H1 (cell line): Measurements from ENCODE around the gene NEBL. TPM values are rescaled to one million over a fixed set of nuclear protein-coding genes. Genes with fewer than 3 reads are reported as not detected.

Source experiments
- CTCF ChIA-PET: fragments of 300-600 bp; sonication (Branson Sonifier 250); formaldehyde crosslinking; loops from one replicate; lab custom pipeline; 2021; ENCODE audit not compliant: partially characterized antibody; lab: Charles Lee
- POLR2A ChIA-PET: fragments of 300-600 bp; sonication (Branson Sonifier 250); formaldehyde crosslinking; loops from one replicate; lab custom pipeline; 2021; ENCODE audit warnings: inconsistent platforms; ENCODE audit not compliant: partially characterized antibody; lab: Charles Lee
- DNase-seq, 2 experiments: peaks; one replicate each; pipeline versions ENCODE4 v3.0.0 to v3.0.0-alpha.2; 2010 to 2022; ENCODE audit warnings: low spot score in 2 of 2, low read depth in 1 of 2, mixed read lengths in 1 of 2
- FAIRE-seq: peaks from 2 replicates; lab custom pipeline; 2011; peaks lifted over from hg19 to GRCh38; lab: Jason Lieb, UNC
- H2AFZ ChIP-seq: 2 replicates; pipeline ENCODE4 v1.8.1; 2012; ENCODE audit warnings: low read length, inconsistent platforms
- H2AK5ac ChIP-seq: 2 replicates; pipeline ENCODE4 v1.6.1; 2013; ENCODE audit warnings: low read depth, low read length
- H2BK120ac ChIP-seq: replicated peaks from 2 replicates; pipeline ENCODE3; 2013; ENCODE audit warnings: low read depth, low read length, inconsistent platforms
- H2BK12ac ChIP-seq: 2 replicates; pipeline ENCODE4 v1.6.1; 2013; ENCODE audit warnings: low read depth, low read length
- H2BK15ac ChIP-seq: 2 replicates; pipeline ENCODE4 v1.6.1; 2013; ENCODE audit warnings: low read length
- H2BK20ac ChIP-seq: 2 replicates; pipeline ENCODE4 v1.6.1; 2013; ENCODE audit warnings: low read length
- H2BK5ac ChIP-seq: 2 replicates; pipeline ENCODE4 v1.6.1; 2013; ENCODE audit warnings: low read depth, low read length
- H3K14ac ChIP-seq: 2 replicates; pipeline ENCODE4 v1.6.1; 2013; ENCODE audit warnings: inconsistent platforms; ENCODE audit not compliant: insufficient read length
- H3K18ac ChIP-seq: 2 replicates; pipeline ENCODE4 v1.6.1; 2013; ENCODE audit warnings: low read length; ENCODE audit errors: extremely low read depth
- H3K23ac ChIP-seq: 2 replicates; pipeline ENCODE4 v1.6.1; 2013; ENCODE audit warnings: inconsistent platforms; ENCODE audit not compliant: insufficient read length
- H3K23me2 ChIP-seq: 2 replicates; pipeline ENCODE4 v1.6.1; 2013; ENCODE audit warnings: low read depth, low read length
- H3K27ac ChIP-seq: 2 replicates; pipeline ENCODE4 v1.6.1; 2011; ENCODE audit warnings: low read depth, low read length, inconsistent platforms
- H3K27me3 ChIP-seq, 4 experiments: replicated peaks in 1 of 4; 1 replicate in 1 of 4; 2 replicates in 3 of 4; pipeline versions ENCODE4 v1.6.1 to v1.8.1; 2011 to 2013; ENCODE audit warnings: low read length in 3 of 4, mild to moderate bottlenecking in 3 of 4, inconsistent platforms in 2 of 4, mixed read lengths in 2 of 4, moderate library complexity in 1 of 4; ENCODE audit not compliant: control insufficient read depth in 3 of 4, insufficient read depth in 3 of 4; ENCODE audit errors: extremely low read depth in 1 of 4
- H3K36me3 ChIP-seq, 4 experiments: 2 replicates each; pipeline versions ENCODE4 v1.6.1 to v1.8.1; 2011 to 2013; ENCODE audit warnings: mild to moderate bottlenecking in 4 of 4, low read length in 3 of 4, moderate library complexity in 2 of 4, control low read depth in 1 of 4, inconsistent platforms in 1 of 4; ENCODE audit not compliant: insufficient read depth in 4 of 4, control insufficient read depth in 2 of 4
- H3K4ac ChIP-seq: replicated peaks from 2 replicates; pipeline ENCODE3; 2013; ENCODE audit warnings: low read length, low read depth, mixed read lengths, inconsistent platforms; ENCODE audit not compliant: insufficient read length
- H3K4me1 ChIP-seq, 4 experiments: replicated peaks in 1 of 4; 1 replicate in 1 of 4; 2 replicates in 3 of 4; pipeline versions ENCODE4 v1.6.1 to v1.8.1; 2011 to 2013; ENCODE audit warnings: low read length in 3 of 4, inconsistent platforms in 2 of 4, mixed read lengths in 1 of 4; ENCODE audit not compliant: insufficient read depth in 4 of 4, control insufficient read depth in 3 of 4
- H3K4me2 ChIP-seq, 2 experiments: 2 replicates each; pipeline versions ENCODE4 v1.6.1 to v1.8.1; 2011 to 2013; ENCODE audit warnings: low read depth in 2 of 2, low read length in 2 of 2, control low read depth in 1 of 2, inconsistent platforms in 1 of 2, mild to moderate bottlenecking in 1 of 2; ENCODE audit not compliant: insufficient read depth in 1 of 2
- H3K4me3 ChIP-seq, 4 experiments: fragments of 200-600, 300-600 bp in 1 of 4; sonication (generic), shearing (Covaris generic), sonication (Bioruptor Twin) in 1 of 4; 2 replicates each; pipeline versions ENCODE4 v1.5.1 to v1.8.1; 2011 to 2016; ENCODE audit warnings: low read length in 4 of 4, low read depth in 3 of 4, control low read depth in 2 of 4, inconsistent platforms in 2 of 4, mild to moderate bottlenecking in 2 of 4, mixed read lengths in 1 of 4, moderate library complexity in 1 of 4; ENCODE audit not compliant: insufficient read depth in 2 of 4; ENCODE audit errors: extremely low read depth in 1 of 4
- H3K56ac ChIP-seq: replicated peaks from 2 replicates; pipeline ENCODE3; 2013; ENCODE audit warnings: low read depth, mild to moderate bottlenecking, mixed read lengths, low read length, inconsistent platforms; ENCODE audit not compliant: insufficient read length
- H3K79me1 ChIP-seq: 2 replicates; pipeline ENCODE4 v1.6.1; 2013; ENCODE audit warnings: low read depth, low read length, control low read depth
- H3K79me2 ChIP-seq, 2 experiments: 2 replicates each; pipeline versions ENCODE4 v1.6.1 to v1.8.1; 2012 to 2013; ENCODE audit warnings: low read length in 2 of 2, mild to moderate bottlenecking in 2 of 2, inconsistent platforms in 1 of 2; ENCODE audit not compliant: insufficient read depth in 2 of 2, control insufficient read depth in 1 of 2
- H3K9ac ChIP-seq, 4 experiments: replicated peaks in 1 of 4; 1 replicate in 1 of 4; 2 replicates in 3 of 4; pipeline versions ENCODE4 v1.6.1 to v1.8.1; 2011 to 2013; ENCODE audit warnings: low read depth in 3 of 4, low read length in 3 of 4, control low read depth in 2 of 4, mild to moderate bottlenecking in 2 of 4, moderate library complexity in 2 of 4, inconsistent platforms in 1 of 4; ENCODE audit errors: extremely low read depth in 1 of 4
- H3K9me3 ChIP-seq, 2 experiments: 2 replicates each; pipeline versions ENCODE4 v1.6.1 to v1.8.1; 2012 to 2013; ENCODE audit warnings: mild to moderate bottlenecking in 2 of 2, moderate library complexity in 2 of 2, control low read depth in 1 of 2, inconsistent platforms in 1 of 2, low read depth in 1 of 2, low read length in 1 of 2, mixed read lengths in 1 of 2; ENCODE audit not compliant: insufficient read depth in 2 of 2
- H4K20me1 ChIP-seq, 2 experiments: replicated peaks in 1 of 2; 2 replicates each; pipeline versions ENCODE3 to v1.8.1; 2011 to 2013; ENCODE audit warnings: inconsistent platforms in 2 of 2, low read length in 2 of 2, mild to moderate bottlenecking in 1 of 2; ENCODE audit not compliant: insufficient read depth in 2 of 2, control insufficient read depth in 1 of 2
- H4K5ac ChIP-seq: 2 replicates; pipeline ENCODE4 v1.6.1; 2013; ENCODE audit warnings: low read length, low read depth, mixed read lengths, inconsistent platforms; ENCODE audit not compliant: insufficient read length
- H4K8ac ChIP-seq: 2 replicates; pipeline ENCODE4 v1.8.0; 2013; ENCODE audit warnings: mild to moderate bottlenecking, moderate library complexity, low read length, inconsistent platforms; ENCODE audit not compliant: insufficient read depth; ENCODE audit errors: extremely low read depth
- H4K91ac ChIP-seq: replicated peaks from 2 replicates; pipeline ENCODE3; 2013; ENCODE audit warnings: low read length, mixed read lengths, inconsistent platforms; ENCODE audit not compliant: insufficient read length
- KDM1A ChIP-seq: fragments of 200-600, 300-600 bp; sonication (generic); IDR thresholded peaks from 2 replicates; pipeline ENCODE4 v1.7.1; 2016; ENCODE audit warnings: mild to moderate bottlenecking, low read length, borderline replicate concordance
- MAFK ChIP-seq: IDR thresholded peaks from 2 replicates; pipeline ENCODE4 v1.6.1; 2012; ENCODE audit warnings: low read depth, mild to moderate bottlenecking, improper control_type of control experiment, low read length
- NRF1 ChIP-seq: IDR thresholded peaks from 2 replicates; pipeline ENCODE4 v1.6.1; 2011; ENCODE audit warnings: mild to moderate bottlenecking, low read depth, low read length, improper control_type of control experiment
- RXRA ChIP-seq: IDR thresholded peaks from 2 replicates; pipeline ENCODE4 v1.6.1; 2011; ENCODE audit warnings: low read depth, mild to moderate bottlenecking, low read length, moderate library complexity; ENCODE audit not compliant: insufficient read depth
- WGBS, 2 experiments: shearing (Covaris generic) in 1 of 2; methylation state at CpG; one replicate each; pipeline versions ENCODE4 v1.1.6 to v1.1.7; 2013 to 2015; ENCODE audit warnings: low lambda C conversion rate in 2 of 2, mixed read lengths in 2 of 2, inconsistent platforms in 1 of 2, low coverage in 1 of 2, missing lambda C conversion rate in 1 of 2; ENCODE audit not compliant: insufficient replicate concordance in 2 of 2, insufficient coverage in 1 of 2, insufficient read length in 1 of 2; ENCODE audit errors: extremely low coverage in 1 of 2, missing lambda C conversion rate in 1 of 2; 5-methylcytosine and 5-hydroxymethylcytosine counted together
- polyA plus RNA-seq, 7 experiments: library from polyadenylated mRNA; depleted of rRNA in 3 of 7; stranded (reverse) in 5 of 7; unstranded in 2 of 7; fragments of >200 nt in 5 of 7; fragments of 200-250 nt in 2 of 7; gene quantifications; 1 replicate in 5 of 7; 2 replicates in 1 of 7; 4 replicates in 1 of 7; pipeline versions ENCODE4 v1.2.1 to v1.2.3, GENCODE V29; 2011 to 2013; ENCODE audit warnings: missing spikeins in 2 of 7, mixed read lengths in 2 of 7
- total RNA-seq: library from RNA; stranded (reverse); fragmentation: NEBNext Ultra II Directional; extraction: Animal tissue kit (Norgen Biotek cat#: 25700); gene quantifications from 2 replicates; pipeline ENCODE4 v1.2.1, GENCODE V29; 2021
- TF ChIP-seq, protein P1 (sequence below): IDR thresholded peaks from 2 replicates; pipeline ENCODE4 v1.6.1; 2012; ENCODE audit warnings: inconsistent platforms

Gene NEBL
- total and polyA plus RNA-seq, 2 of the 8 experiments (the other 6 are each of a cell fraction or from before 2014, with no cell fraction given) = 7.5 to 10.5 TPM

DNA sequence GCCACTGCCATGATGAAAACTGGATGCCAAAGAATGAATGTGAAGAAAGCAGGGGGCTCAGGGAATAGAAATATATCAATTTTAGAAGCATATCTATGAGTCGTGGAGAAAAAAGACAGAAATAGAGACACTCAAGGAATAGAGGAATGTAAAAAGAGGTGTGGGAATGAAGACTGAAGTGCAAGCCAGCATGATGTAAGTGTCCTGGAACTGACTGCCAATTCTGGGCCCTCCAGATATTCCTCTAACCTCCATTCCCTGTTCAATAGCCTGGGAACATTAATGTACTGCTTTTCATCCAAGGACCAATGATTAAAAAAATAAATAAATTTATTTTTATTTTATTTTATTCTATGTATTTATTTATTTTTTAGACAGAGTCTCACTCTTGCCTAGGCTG lies 40.6 kb downstream of the NEBL start:
- Histone ChIP-seq H3K9me3 (0 out of 4 replicates have a peak, but pooled peaks cover 0 to 2% of the 10 kb centered on the region in 2 experiments), H2AK5ac (no peak overlapping the region), H3K4me3 (no peak overlapping the region), H2BK120ac (no peak overlapping the region), H3K36me3 (no peaks in the 10 kb centered on the region), H2BK12ac (no peak overlapping the region), H2AFZ (no peak overlapping the region), H3K23me2 (no peaks in the 10 kb centered on the region; the same call in 1 of the 2 replicates), H2BK15ac (no peak overlapping the region), H3K4ac (no peak overlapping the region), H3K56ac (no peak overlapping the region), H3K4me2 (no peak overlapping the region), H3K27ac (no peak overlapping the region), H3K18ac (no peak overlapping the region), H4K5ac (no peak overlapping the region), H2BK5ac (no peak overlapping the region), H3K27me3 (no peaks in the 10 kb centered on the region), H3K4me1 (no peaks in the 10 kb centered on the region), H3K79me1 (no peaks in the 10 kb centered on the region), H4K20me1 (no peaks in the 10 kb centered on the region), H3K79me2 (no peaks in the 10 kb centered on the region), H4K8ac (no peak overlapping the region), H3K23ac (no peak overlapping the region), H3K9ac (no peak overlapping the region), H2BK20ac (no peak overlapping the region), H3K14ac (no peak overlapping the region), H4K91ac (no peak overlapping the region)
- FAIRE-seq = no peak
- POLR2A ChIA-PET = no interaction called here
- WGBS, 2 experiments = 70% methylated on average over 1 of the region's 1 CpG; no CpG with 5 or more reads in 1 of the 2 experiments
- DNase-seq = no peak
- CTCF ChIA-PET = interaction anchor here (0.8 to 1.4 kb wide), 3 partner anchors 15 to 29 kb away, joined by 3 read pairs; no protein-coding TSS in a partner anchor
- no peak for TF ChIP-seq RXRA
- no peak for TF ChIP-seq MAFK
- no peak for TF ChIP-seq NRF1
- TF ChIP-seq, protein P1, sequence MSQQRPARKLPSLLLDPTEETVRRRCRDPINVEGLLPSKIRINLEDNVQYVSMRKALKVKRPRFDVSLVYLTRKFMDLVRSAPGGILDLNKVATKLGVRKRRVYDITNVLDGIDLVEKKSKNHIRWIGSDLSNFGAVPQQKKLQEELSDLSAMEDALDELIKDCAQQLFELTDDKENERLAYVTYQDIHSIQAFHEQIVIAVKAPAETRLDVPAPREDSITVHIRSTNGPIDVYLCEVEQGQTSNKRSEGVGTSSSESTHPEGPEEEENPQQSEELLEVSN = no peak
- TF ChIP-seq KDM1A = no peak
